Measurements from ENCODE around the gene CORO2B.

The CORO2B gene

GRCh38 chr15:68608844-68609232 lies 30.0 kb downstream of the CORO2B start:
- DNase-seq (ENCODE audit: low read depth) = no peak

- DNase-seq (ENCODE audit: low read depth) = no peak
Measured at GRCh38 chr15:68609629-68610028, 30.8 kb downstream of the CORO2B start.

GRCh38 chr15:68610825-68611224 lies 32.0 kb downstream of the CORO2B start:
- no peak for DNase-seq (ENCODE audit: low read depth)

GRCh38 chr15:68612503-68612902 lies 33.7 kb downstream of the CORO2B start:
- no peak for DNase-seq (ENCODE audit: low read depth)

- DNase-seq (ENCODE audit: low read depth) = no peak
Measured at GRCh38 chr15:68612979-68613740, 34.4 kb downstream of the CORO2B start.

- DNase-seq (ENCODE audit: low read depth) = no peak
Measured at GRCh38 chr15:68614286-68615035, 35.7 kb downstream of the CORO2B start.

GRCh38 chr15:68615301-68615700 lies 36.5 kb downstream of the CORO2B start:
- DNase-seq (ENCODE audit: low read depth) = no peak

- no peak for DNase-seq (ENCODE audit: low read depth)
Measured at GRCh38 chr15:68615811-68616210, 37.0 kb downstream of the CORO2B start.

GRCh38 chr15:68616397-68616796 lies 37.6 kb downstream of the CORO2B start:
- DNase-seq (ENCODE audit: low read depth) = no peak

GRCh38 chr15:68617001-68617400 lies 38.2 kb downstream of the CORO2B start:
- DNase-seq (ENCODE audit: low read depth) = no peak

GRCh38 chr15:68617777-68618176 lies 39.0 kb downstream of the CORO2B start:
- no peak for DNase-seq (ENCODE audit: low read depth)

- DNase-seq (ENCODE audit: low read depth) = no peak
Measured at GRCh38 chr15:68618394-68618793, 39.6 kb downstream of the CORO2B start.

GRCh38 chr15:68618908-68619698 lies 40.3 kb downstream of the CORO2B start:
- peak; percentile 35 for DNase-seq (ENCODE audit: low read depth)

GRCh38 chr15:68620721-68621527 lies 42.1 kb downstream of the CORO2B start:
- peak; percentile 41 for DNase-seq (ENCODE audit: low read depth)

- no peak for DNase-seq (ENCODE audit: low read depth)
Measured at GRCh38 chr15:68621535-68621934, 42.7 kb downstream of the CORO2B start.

- no peak for DNase-seq (ENCODE audit: low read depth)
Measured at GRCh38 chr15:68623301-68623892, 44.6 kb downstream of the CORO2B start.

GRCh38 chr15:68625853-68626252 lies 47.1 kb downstream of the CORO2B start:
- no peak for DNase-seq (ENCODE audit: low read depth)

GRCh38 chr15:68626283-68626682 lies 47.5 kb downstream of the CORO2B start:
- DNase-seq (ENCODE audit: low read depth) = no peak

- DNase-seq (ENCODE audit: low read depth) = no peak
Measured at GRCh38 chr15:68626739-68627138, 47.9 kb downstream of the CORO2B start.

- DNase-seq (ENCODE audit: low read depth) = no peak
Measured at GRCh38 chr15:68627476-68627875, 48.7 kb downstream of the CORO2B start.

GRCh38 chr15:68627995-68628394 lies 49.2 kb downstream of the CORO2B start:
- no peak for DNase-seq (ENCODE audit: low read depth)

Data from HS-5 (cell line).